VCaP (cell line): ENCODE measurements around the gene GRK4.

Source experiments
- H3K27ac ChIP-seq: fragments of 450-650 bp; 2 replicates; pipeline ENCODE4 v1.5.1; 2017
- TF ChIP-seq, protein P1 (sequence below): fragments of 450-650 bp; conservative IDR thresholded peaks from 2 replicates; pipeline ENCODE4 v1.5.1; 2017; ENCODE audit warnings: mild to moderate bottlenecking, moderate library complexity

The GRK4 gene

DNA sequence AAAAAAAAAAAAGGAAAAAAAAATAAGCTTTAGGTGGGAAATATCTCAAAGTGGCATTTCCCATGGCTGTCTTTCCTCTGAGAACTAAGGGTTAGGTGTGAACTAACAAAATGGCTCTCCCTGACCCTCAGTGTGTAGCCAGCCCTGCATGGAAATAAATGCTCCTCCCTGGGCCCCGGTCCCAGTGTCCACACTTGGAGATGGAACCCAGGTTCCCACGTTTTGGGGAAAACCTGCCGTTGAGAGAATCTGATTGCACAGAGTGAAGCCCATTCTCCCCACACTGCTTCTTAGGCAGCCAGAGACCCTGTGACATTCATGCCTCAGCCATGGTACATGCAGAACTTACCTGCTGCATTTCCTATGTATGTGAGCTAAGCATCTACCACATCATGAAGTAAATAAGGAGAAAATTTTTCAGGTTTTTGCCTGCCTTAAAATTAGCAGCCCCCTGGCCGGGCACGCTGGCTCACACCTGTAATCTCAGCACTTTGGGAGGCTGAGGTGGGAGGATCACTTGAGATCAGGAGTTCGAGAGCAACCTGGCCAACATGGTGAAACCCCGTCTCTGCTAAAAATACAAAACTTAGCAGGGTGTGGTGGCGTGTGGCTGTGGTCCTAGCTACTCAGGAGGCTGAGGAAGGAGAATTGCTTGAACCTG lies 76.5 kb downstream of the GRK4 start:
- TF ChIP-seq, protein P1, sequence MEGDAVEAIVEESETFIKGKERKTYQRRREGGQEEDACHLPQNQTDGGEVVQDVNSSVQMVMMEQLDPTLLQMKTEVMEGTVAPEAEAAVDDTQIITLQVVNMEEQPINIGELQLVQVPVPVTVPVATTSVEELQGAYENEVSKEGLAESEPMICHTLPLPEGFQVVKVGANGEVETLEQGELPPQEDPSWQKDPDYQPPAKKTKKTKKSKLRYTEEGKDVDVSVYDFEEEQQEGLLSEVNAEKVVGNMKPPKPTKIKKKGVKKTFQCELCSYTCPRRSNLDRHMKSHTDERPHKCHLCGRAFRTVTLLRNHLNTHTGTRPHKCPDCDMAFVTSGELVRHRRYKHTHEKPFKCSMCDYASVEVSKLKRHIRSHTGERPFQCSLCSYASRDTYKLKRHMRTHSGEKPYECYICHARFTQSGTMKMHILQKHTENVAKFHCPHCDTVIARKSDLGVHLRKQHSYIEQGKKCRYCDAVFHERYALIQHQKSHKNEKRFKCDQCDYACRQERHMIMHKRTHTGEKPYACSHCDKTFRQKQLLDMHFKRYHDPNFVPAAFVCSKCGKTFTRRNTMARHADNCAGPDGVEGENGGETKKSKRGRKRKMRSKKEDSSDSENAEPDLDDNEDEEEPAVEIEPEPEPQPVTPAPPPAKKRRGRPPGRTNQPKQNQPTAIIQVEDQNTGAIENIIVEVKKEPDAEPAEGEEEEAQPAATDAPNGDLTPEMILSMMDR, result no peak

DNA sequence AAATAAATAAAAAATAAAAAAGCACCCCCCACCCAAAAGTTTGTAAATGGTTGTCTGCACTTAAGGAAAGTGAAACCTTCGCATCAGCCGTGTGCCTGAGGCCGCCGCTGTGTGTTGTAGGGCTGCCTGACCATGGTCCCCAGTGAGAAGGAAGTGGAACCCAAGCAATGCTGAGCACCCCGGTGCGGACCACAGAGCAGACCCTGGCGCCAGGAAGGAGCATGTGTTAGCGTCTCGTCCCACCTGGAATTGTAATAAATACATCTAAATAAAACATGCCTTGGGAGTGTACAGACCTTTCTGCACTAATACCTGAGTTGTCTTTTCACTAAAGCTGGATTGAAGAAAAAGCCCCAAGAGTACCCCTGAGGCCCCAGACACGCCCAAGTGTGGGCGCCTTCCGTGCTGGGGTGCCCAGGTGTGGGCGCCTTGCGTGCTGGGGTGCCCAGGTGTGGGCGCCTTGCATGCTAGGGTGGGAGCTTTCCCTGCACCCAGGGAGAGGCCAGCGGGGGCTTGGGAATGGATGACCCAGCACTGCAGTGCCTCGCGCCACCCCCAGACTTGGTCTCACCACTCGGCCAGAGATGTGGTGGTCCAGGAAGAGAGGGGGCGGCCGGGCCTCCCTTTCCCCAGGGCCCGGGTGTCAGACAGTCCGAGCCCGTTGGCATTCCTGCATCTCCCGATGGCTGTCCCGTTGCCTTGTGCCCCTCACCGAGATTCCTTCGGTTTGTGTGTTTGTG lies 77.3 kb downstream of the GRK4 start:
- TF ChIP-seq, protein P1, result no peak
- H3K27ac ChIP-seq, result peak overlapping the region; percentile 81

More for the DNA sequence above, 76.5 kb downstream of the GRK4 start:
- no peak overlapping the region for H3K27ac ChIP-seq

DNA sequence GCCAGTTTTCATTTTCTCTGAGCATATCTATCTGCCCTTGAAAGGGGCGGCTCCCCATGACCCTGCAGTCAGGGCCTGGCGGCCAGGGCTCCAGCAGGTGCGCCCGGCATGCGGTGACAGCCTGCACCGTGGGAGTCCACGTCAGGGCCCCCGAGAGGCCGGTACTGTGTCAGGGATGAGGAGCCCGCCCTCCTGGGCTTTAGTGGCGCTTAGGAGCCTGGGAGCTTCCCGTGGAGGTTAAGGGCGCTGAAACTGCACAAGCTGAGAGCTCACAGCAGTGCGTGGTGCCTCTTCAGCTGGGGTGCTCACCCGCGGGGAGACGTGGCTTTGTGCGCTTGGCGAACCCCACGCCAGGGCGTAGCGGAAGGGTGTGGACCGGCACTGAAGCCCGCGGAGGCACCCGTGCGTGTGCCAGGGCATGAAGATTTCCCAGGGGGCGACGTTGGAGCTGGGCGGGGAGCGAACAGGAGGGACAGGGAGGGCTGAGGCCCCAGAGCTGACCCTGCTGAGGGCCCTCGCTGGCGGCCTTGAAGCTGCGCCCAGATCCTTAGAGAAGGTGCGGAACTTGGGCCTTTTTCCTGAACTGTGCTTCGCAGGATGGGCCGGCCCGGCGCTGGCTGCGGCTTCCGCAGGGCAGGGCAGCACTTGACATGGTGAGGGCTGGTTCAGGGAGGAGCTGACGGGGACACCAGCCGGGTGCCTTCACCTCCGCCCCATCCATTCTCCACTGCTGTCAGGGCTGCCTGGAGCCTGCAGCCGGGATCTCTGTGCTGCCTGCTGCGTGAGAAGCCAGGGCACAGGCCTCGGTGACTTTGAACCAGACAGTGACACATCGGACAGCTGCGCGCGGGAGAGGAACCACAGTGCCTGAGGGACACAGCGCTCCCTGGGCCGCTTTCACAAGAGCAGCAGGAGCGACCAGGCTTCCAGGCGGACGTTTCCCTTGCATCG lies 78.1 kb downstream of the GRK4 start:
- peak overlapping the region; percentile 81 for H3K27ac ChIP-seq
- TF ChIP-seq, protein P1, result no peak

DNA sequence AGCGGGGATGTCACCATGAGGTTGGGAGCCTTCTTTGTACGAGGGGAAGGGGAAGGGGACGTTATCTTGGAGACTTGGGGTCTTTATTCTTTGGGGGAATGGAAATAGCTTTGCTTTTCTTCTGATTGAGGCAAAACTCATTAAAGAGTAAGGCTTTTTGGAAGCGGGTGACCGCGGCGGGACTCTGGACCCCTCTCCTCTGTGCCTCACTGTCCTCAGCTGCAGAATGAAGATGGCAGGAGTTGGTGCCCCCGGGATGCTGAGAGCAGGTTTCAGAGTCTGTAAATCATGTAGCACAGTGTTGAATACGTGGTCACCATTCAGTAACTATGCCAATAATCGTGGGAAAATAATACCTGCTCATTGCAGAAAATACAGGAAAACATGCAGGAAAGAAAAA lies 78.9 kb downstream of the GRK4 start:
- TF ChIP-seq, protein P1, result no peak

DNA sequence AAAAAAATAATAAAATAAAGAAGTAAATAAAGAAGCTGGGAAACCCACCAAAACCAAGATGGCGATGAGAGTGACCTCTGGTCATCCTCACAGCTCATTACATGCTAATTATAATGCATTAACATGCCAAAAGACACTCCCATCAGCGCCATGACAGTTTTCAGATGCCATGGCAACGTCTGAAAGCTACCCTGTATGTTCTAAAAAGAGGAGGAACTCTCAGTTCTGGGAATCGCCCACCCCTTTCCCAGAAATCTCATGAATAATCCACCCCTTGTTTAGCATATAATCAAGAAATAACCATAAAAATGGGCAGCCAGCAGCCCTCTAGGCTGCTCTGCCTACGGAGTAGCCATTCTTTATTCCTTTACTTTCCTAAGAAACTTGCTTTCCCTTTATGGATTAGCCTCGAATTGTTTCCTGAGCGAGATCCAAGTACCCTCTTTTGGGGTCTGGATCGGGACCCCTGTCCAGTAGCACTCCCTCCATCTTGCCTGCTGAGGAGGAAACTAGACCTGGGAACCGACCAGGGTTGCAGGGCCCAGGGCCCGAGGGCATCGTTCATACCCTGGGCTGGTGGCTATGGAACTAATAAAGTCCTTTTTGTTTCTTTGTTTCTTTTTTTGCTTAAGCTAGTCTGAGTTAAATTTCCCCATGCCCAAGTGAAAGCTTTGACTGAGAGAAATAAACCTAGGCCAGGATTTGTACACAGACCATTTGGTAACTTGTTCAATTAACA lies 80.1 kb downstream of the GRK4 start:
- H3K27ac ChIP-seq, result no peak overlapping the region
- TF ChIP-seq, protein P1, result no peak

More for the DNA sequence above, 78.9 kb downstream of the GRK4 start:
- H3K27ac ChIP-seq, result peak overlapping the region; percentile 81

DNA sequence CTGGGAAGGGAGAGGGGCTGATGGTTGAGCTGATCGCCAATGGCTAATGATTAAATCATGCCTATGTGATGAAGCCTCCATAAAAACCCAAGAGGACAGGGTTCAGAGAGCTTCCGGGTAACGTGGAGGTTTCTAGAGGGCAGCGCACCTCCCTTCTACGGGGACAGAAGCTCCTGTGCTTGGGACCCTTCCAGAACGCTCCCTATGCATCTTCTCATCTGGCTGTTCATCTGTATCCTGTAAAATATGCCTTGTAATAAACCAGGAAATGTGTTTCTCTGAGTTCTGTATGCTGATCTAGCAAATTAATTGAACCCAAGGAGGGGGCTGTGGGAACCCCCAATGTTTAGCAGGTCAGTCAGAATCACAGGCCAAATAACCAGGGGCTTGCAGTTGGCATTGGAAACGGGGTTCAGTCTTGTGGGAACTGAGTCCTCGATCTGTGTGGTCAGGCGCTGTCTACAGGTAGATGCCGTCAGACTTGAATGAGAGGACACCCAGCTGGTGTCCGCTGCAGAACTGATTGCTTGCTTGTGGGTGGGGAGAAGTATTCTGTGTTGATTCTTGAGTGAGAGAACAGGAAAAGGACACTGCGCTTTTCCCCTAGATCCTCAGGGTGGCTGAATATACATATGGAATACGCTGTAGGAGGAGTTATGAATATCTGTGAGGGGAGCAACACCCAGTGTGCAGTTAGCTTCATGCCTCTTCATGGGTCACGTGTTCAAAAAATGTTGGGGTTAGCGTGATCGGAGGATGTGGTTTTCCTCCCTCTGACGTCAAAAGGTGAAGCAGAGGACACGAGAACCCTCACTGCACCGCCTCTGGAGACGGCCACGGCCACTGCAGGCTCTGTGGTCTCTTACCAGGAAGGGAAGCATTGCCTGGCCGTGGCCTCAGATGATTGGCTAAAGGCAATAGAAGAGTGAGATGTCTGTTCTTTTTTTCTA lies 81.8 kb downstream of the GRK4 start:
- no peak overlapping the region for H3K27ac ChIP-seq
- TF ChIP-seq, protein P1, result no peak
